H1 (cell line): Measurements from ENCODE around the gene R3HDM4. TPM values are rescaled to one million over a fixed set of nuclear protein-coding genes. Genes with fewer than 3 reads are reported as not detected.

Experiments
- CBX5 ChIP-seq: fragments of 300-800, 300-1000 bp; sonication (generic); IDR thresholded peaks from 2 replicates; pipeline ENCODE4 v1.7.1; 2016; ENCODE audit warnings: antibody characterized with exemption, low read length, low read depth
- polyA plus RNA-seq, 7 experiments: library from polyadenylated mRNA; depleted of rRNA in 3 of 7; stranded (reverse) in 5 of 7; unstranded in 2 of 7; fragments of >200 nt in 5 of 7; fragments of 200-250 nt in 2 of 7; gene quantifications; 1 replicate in 5 of 7; 2 replicates in 1 of 7; 4 replicates in 1 of 7; pipeline versions ENCODE4 v1.2.1 to v1.2.3, GENCODE V29; 2011 to 2013; ENCODE audit warnings: missing spikeins in 2 of 7, mixed read lengths in 2 of 7
- total RNA-seq: library from RNA; stranded (reverse); fragmentation: NEBNext Ultra II Directional; extraction: Animal tissue kit (Norgen Biotek cat#: 25700); gene quantifications from 2 replicates; pipeline ENCODE4 v1.2.1, GENCODE V29; 2021

Gene R3HDM4
- total and polyA plus RNA-seq, 2 of the 8 experiments (the other 6 are each of a cell fraction or from before 2014, with no cell fraction given) = 76.8 to 102 TPM

GRCh38 chr19:900302-901111 is 12.5 kb downstream of the R3HDM4 start (continued):
- no peak for TF ChIP-seq CBX5
